Measurements from ENCODE around the gene PCYT1A.

DNA sequence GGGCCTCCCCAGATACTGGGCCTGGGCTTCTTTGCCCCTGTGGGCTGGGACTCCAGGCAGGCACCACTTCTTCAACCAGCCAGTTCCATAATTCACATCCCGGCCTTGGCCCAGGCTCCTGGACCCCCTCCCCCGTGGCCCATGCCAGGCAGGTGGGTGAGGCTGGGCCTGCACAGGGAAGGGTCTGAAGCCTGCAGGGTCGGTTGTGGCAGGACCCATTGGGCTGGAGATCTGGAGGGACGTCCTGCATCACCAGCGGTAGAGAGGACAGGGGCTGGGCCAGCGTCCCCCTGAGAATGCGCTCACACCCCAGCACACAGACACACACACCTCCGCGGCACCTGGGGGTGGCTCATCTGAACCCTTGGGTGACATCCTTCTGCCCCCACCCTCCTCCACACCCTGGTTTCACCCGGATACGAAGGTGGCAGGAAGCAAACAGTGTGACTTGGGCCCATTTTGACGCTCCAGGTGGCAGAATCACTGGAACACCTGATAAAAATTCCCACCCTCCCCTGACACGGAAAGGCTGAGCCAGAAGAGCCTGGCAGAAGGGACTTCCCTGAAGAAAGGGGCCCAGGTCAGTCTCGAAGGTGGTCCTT, 91.8 kb downstream of the PCYT1A start:
- TF ChIP-seq POLR2A (IDR thresholded peaks at IDR 0.05; ENCODE audit: low read length) (no peak), GATA1 (IDR thresholded peaks at IDR 0.05; ENCODE audit: low read depth, low read length) (no peak)

All from erythroblast (primary cell).